GM23338 (cell line): ENCODE measurements around the gene PRR12. TPM values are rescaled to one million over a fixed set of nuclear protein-coding genes. Genes with fewer than 3 reads are reported as not detected.

Experiments
- ATAC-seq: fragments of 200-7000 bp; cut with Tn5 transposase; 3 replicates; pipeline ENCODE4 v1.9.1; 2020
- DNase-seq: peaks from one replicate; pipeline ENCODE4 v3.0.0-alpha.2; 2015; ENCODE audit warnings: low spot score
- H2AFZ ChIP-seq: fragments of 200-600 bp; sonication (generic); 2 replicates; pipeline ENCODE4 v1.8.0; 2016; ENCODE audit warnings: antibody characterized with exemption, mild to moderate bottlenecking, moderate library complexity
- H3F3A ChIP-seq: fragments of 200-600 bp; sonication (generic); replicated peaks from 2 replicates; pipeline ENCODE4 v1.8.0; 2017; ENCODE audit warnings: antibody characterized with exemption, mixed run types, low read depth
- H3K27ac ChIP-seq: fragments of 200-600 bp; sonication (generic); 2 replicates; pipeline ENCODE4 v1.6.1; 2016; ENCODE audit warnings: low read depth
- H3K27me3 ChIP-seq: fragments of 200-600 bp; sonication (generic); 2 replicates; pipeline ENCODE4 v1.8.0; 2016; ENCODE audit warnings: mild to moderate bottlenecking, mixed run types, moderate library complexity; ENCODE audit not compliant: insufficient read depth
- H3K36me3 ChIP-seq: fragments of 200-600 bp; sonication (generic); 2 replicates; pipeline ENCODE4 v1.8.0; 2016; ENCODE audit warnings: mild to moderate bottlenecking; ENCODE audit not compliant: insufficient read depth
- H3K4me1 ChIP-seq: fragments of 200-600 bp; sonication (generic); 2 replicates; pipeline ENCODE4 v1.8.0; 2016; ENCODE audit warnings: mild to moderate bottlenecking, moderate library complexity; ENCODE audit not compliant: insufficient read depth
- H3K4me2 ChIP-seq: fragments of 200-600 bp; sonication (generic); 2 replicates; pipeline ENCODE4 v1.7.1; 2017; ENCODE audit warnings: mixed run types
- H3K4me3 ChIP-seq: fragments of 200-600 bp; sonication (generic); 2 replicates; pipeline ENCODE4 v1.6.1; 2016; ENCODE audit warnings: mixed run types
- H3K79me2 ChIP-seq: fragments of 200-600 bp; sonication (generic); replicated peaks from 2 replicates; pipeline ENCODE4 v1.8.0; 2017; ENCODE audit warnings: mild to moderate bottlenecking; ENCODE audit not compliant: insufficient read depth
- H3K9me2 ChIP-seq: fragments of 200-600 bp; sonication (generic); 2 replicates; pipeline ENCODE4 v1.8.0; 2017; ENCODE audit not compliant: insufficient read depth
- H4K20me1 ChIP-seq: fragments of 200-600 bp; sonication (generic); replicated peaks from 2 replicates; pipeline ENCODE4 v1.8.0; 2017; ENCODE audit warnings: mild to moderate bottlenecking; ENCODE audit not compliant: insufficient read depth
- H3K27ac Mint-ChIP-seq: 2 replicates; pipeline ENCODE4 v1.8.0; 2020; ENCODE audit warnings: inconsistent platforms, mild to moderate bottlenecking, moderate library complexity, mixed read lengths
- H3K27me3 Mint-ChIP-seq: 3 replicates; pipeline ENCODE4 v1.8.0; 2022; ENCODE audit warnings: low read depth, mild to moderate bottlenecking, moderate library complexity, mixed read lengths, inconsistent platforms; ENCODE audit not compliant: insufficient read depth, poor library complexity
- H3K36me3 Mint-ChIP-seq: 3 replicates; pipeline ENCODE4 v1.8.0; 2021; ENCODE audit warnings: low read depth, mild to moderate bottlenecking, inconsistent platforms, moderate library complexity, mixed read lengths
- H3K4me1 Mint-ChIP-seq: 3 replicates; pipeline ENCODE4 v1.8.0; 2020; ENCODE audit warnings: mild to moderate bottlenecking, inconsistent platforms, mixed read lengths
- H3K4me3 Mint-ChIP-seq: 3 replicates; pipeline ENCODE4 v1.8.0; 2021; ENCODE audit warnings: moderate library complexity, mild to moderate bottlenecking, inconsistent platforms, mixed read lengths
- H3K9me3 Mint-ChIP-seq: 3 replicates; pipeline ENCODE4 v1.8.0; 2020; ENCODE audit warnings: moderate library complexity, mild to moderate bottlenecking, inconsistent platforms, mixed read lengths
- CREB1 ChIP-seq: fragments of 250-450 bp; sonication (Bioruptor Pico); IDR thresholded peaks from 2 replicates; pipeline ENCODE4 v1.5.0; 2020; ENCODE audit warnings: low read depth, mild to moderate bottlenecking, moderate library complexity
- EZH2 ChIP-seq: fragments of 200-600 bp; sonication (generic); IDR thresholded peaks from one replicate; pipeline ENCODE4 v1.8.0; 2017; ENCODE audit warnings: antibody characterized with exemption, mild to moderate bottlenecking, low read depth; ENCODE audit not compliant: unreplicated experiment
- EZH2phosphoT487 ChIP-seq: fragments of 200-600 bp; sonication (generic); IDR thresholded peaks from one replicate; pipeline ENCODE4 v1.8.1; 2018; ENCODE audit warnings: antibody characterized with exemption; ENCODE audit not compliant: unreplicated experiment
- JUNB ChIP-seq: IDR thresholded peaks from one replicate; pipeline ENCODE4 v1.6.1; 2016; ENCODE audit warnings: antibody characterized with exemption; ENCODE audit not compliant: unreplicated experiment
- NANOG ChIP-seq: IDR thresholded peaks from 2 replicates; pipeline ENCODE4 v1.6.1; 2016; ENCODE audit warnings: antibody characterized with exemption, borderline replicate concordance
- POLR2AphosphoS5 ChIP-seq: IDR thresholded peaks from 2 replicates; pipeline ENCODE4 v1.6.1; 2016; ENCODE audit warnings: antibody characterized with exemption, low read depth
- REST ChIP-seq: IDR thresholded peaks from one replicate; pipeline ENCODE4 v1.6.1; 2018; ENCODE audit warnings: antibody characterized with exemption; ENCODE audit not compliant: unreplicated experiment
- STAT1 ChIP-seq: IDR thresholded peaks from one replicate; pipeline ENCODE4 v1.6.1; 2016; ENCODE audit warnings: antibody characterized with exemption; ENCODE audit not compliant: unreplicated experiment
- ZNF114 ChIP-seq: fragments of 250-450 bp; sonication (Bioruptor Pico); IDR thresholded peaks from 2 replicates; pipeline ENCODE4 v1.5.0; 2020; ENCODE audit warnings: mild to moderate bottlenecking, moderate library complexity
- ZNF331 ChIP-seq: fragments of 250-450 bp; sonication (Bioruptor Pico); IDR thresholded peaks from 2 replicates; pipeline ENCODE4 v1.5.0; 2020; ENCODE audit warnings: low read depth, mild to moderate bottlenecking, moderate library complexity
- ZNF462 ChIP-seq: fragments of 250-450 bp; sonication (Bioruptor Pico); IDR thresholded peaks from 2 replicates; pipeline ENCODE4 v1.5.0; 2020; ENCODE audit warnings: mild to moderate bottlenecking, moderate library complexity
- polyA plus RNA-seq: library from polyadenylated mRNA; unstranded; fragments of >200 nt; fragmentation: Nextera tagmentation; extraction: Ambion mirVana; gene quantifications from 2 replicates; pipeline ENCODE4 v1.2.1, GENCODE V29; 2016
- total RNA-seq: library from RNA; depleted of rRNA; stranded (reverse); fragments of >200 nt; shearing (Covaris generic); gene quantifications from 2 replicates; pipeline ENCODE4 v1.2.3, GENCODE V29; 2014
- TF ChIP-seq, protein P1 (sequence below), 2 experiments: fragments of 200-600 bp in 1 of 2; sonication (generic) in 1 of 2; conservative IDR thresholded peaks; 2 replicates each; pipeline versions ENCODE4 v1.5.1 to v1.6.1; 2016 to 2017; ENCODE audit warnings: antibody characterized with exemption in 2 of 2, low read depth in 2 of 2, mild to moderate bottlenecking in 2 of 2, moderate library complexity in 1 of 2
- TF ChIP-seq, protein P2 (sequence below): IDR thresholded peaks from 2 replicates; pipeline ENCODE4 v1.6.1; 2016; ENCODE audit warnings: antibody characterized with exemption

PRR12 gene
- total and polyA plus RNA-seq, 2 experiments from 2014 or later, result 8.6 to 41.6 TPM

- Histone ChIP-seq H3K27me3 (no peaks in the 10 kb centered on the region), H3K27ac (no peak overlapping the region), H3K79me2 (peaks cover 60% of the 10 kb centered on the region), H3K4me1 (no peaks in the 10 kb centered on the region; the same call in 1 of the 2 replicates), H3K9me2 (no peaks in the 10 kb centered on the region), H4K20me1 (peaks cover 46% of the 10 kb centered on the region), H3K4me3 (no peak overlapping the region), H2AFZ (no peak overlapping the region), H3K4me2 (no peak overlapping the region), H3F3A (peaks cover 19% of the 10 kb centered on the region), H3K36me3 (peaks cover 13% of the 10 kb centered on the region)
- TF ChIP-seq CREB1 (CRISPR knock-in tag) (no peak), NANOG (no peak), ZNF114 (CRISPR knock-in tag) (no peak), POLR2AphosphoS5 (no peak), STAT1 (no peak), REST (no peak), EZH2 (no peak), EZH2phosphoT487 (no peak), JUNB (no peak), ZNF331 (CRISPR knock-in tag) (no peak), ZNF462 (CRISPR knock-in tag) (no peak)
- TF ChIP-seq, protein P1, sequence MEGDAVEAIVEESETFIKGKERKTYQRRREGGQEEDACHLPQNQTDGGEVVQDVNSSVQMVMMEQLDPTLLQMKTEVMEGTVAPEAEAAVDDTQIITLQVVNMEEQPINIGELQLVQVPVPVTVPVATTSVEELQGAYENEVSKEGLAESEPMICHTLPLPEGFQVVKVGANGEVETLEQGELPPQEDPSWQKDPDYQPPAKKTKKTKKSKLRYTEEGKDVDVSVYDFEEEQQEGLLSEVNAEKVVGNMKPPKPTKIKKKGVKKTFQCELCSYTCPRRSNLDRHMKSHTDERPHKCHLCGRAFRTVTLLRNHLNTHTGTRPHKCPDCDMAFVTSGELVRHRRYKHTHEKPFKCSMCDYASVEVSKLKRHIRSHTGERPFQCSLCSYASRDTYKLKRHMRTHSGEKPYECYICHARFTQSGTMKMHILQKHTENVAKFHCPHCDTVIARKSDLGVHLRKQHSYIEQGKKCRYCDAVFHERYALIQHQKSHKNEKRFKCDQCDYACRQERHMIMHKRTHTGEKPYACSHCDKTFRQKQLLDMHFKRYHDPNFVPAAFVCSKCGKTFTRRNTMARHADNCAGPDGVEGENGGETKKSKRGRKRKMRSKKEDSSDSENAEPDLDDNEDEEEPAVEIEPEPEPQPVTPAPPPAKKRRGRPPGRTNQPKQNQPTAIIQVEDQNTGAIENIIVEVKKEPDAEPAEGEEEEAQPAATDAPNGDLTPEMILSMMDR (conservative IDR thresholded peaks at IDR 0.05; ENCODE audit: low read depth in 2 of 2), result no peak
- TF ChIP-seq, protein P2, sequence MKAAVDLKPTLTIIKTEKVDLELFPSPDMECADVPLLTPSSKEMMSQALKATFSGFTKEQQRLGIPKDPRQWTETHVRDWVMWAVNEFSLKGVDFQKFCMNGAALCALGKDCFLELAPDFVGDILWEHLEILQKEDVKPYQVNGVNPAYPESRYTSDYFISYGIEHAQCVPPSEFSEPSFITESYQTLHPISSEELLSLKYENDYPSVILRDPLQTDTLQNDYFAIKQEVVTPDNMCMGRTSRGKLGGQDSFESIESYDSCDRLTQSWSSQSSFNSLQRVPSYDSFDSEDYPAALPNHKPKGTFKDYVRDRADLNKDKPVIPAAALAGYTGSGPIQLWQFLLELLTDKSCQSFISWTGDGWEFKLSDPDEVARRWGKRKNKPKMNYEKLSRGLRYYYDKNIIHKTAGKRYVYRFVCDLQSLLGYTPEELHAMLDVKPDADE, result no peak
- Mint-ChIP-seq H3K4me3 (no peak overlapping the region), H3K27me3 (peaks cover 8% of the 10 kb centered on the region), H3K27ac (no peak overlapping the region), H3K4me1 (no peaks in the 10 kb centered on the region), H3K36me3 (peaks cover 77% of the 10 kb centered on the region), H3K9me3 (no peaks in the 10 kb centered on the region)
- ATAC-seq (no peak), DNase-seq (no peak)
Observed at GRCh38 chr19:49613374-49613773, 22.4 kb downstream of the PRR12 start.
